GM12874 (cell line): ENCODE results near the gene SLC38A2.

Experiments used
- CTCF ChIP-seq: IDR thresholded peaks from 2 replicates; pipeline ENCODE4 v1.5.1; 2011; ENCODE audit warnings: low read depth, mild to moderate bottlenecking, control low read depth, low read length, moderate library complexity; ENCODE audit not compliant: insufficient read depth

SLC38A2 gene

GRCh38 chr12:46368684-46369083 is 3.9 kb downstream of the SLC38A2 start:
- TF ChIP-seq CTCF, result no peak

- TF ChIP-seq CTCF, result no peak
Observed at GRCh38 chr12:46368138-46368537, 4.4 kb downstream of the SLC38A2 start.

GRCh38 chr12:46367351-46368029 is 5.1 kb downstream of the SLC38A2 start:
- no peak for TF ChIP-seq CTCF

GRCh38 chr12:46366771-46367170 is 5.8 kb downstream of the SLC38A2 start:
- no peak for TF ChIP-seq CTCF

GRCh38 chr12:46365951-46366379 is 6.6 kb downstream of the SLC38A2 start:
- TF ChIP-seq CTCF, result no peak

- TF ChIP-seq CTCF, result no peak
Observed at GRCh38 chr12:46364777-46365580, 7.6 kb downstream of the SLC38A2 start.

GRCh38 chr12:46364300-46364696 is 8.3 kb downstream of the SLC38A2 start:
- no peak for TF ChIP-seq CTCF
